Neural crest cell (in vitro differentiated cells): ENCODE measurements around the gene ATRNL1. TPM values are rescaled to one million over a fixed set of nuclear protein-coding genes. Genes with fewer than 3 reads are reported as not detected.

Experiments
- DNase-seq: peaks from one replicate; pipeline ENCODE4 v3.0.0; 2021; ENCODE audit warnings: low read depth, mixed read lengths, low spot score
- H3K27ac Mint-ChIP-seq: one replicate; pipeline ENCODE4 v1.8.0; 2021; ENCODE audit warnings: mild to moderate bottlenecking, mixed read lengths; ENCODE audit not compliant: unreplicated experiment
- H3K27me3 Mint-ChIP-seq: 2 replicates; pipeline ENCODE4 v1.8.0; 2021; ENCODE audit warnings: low read depth, mild to moderate bottlenecking, mixed read lengths
- H3K36me3 Mint-ChIP-seq: 2 replicates; pipeline ENCODE4 v1.8.0; 2021; ENCODE audit warnings: low read depth, mild to moderate bottlenecking, mixed read lengths
- H3K4me1 Mint-ChIP-seq: 2 replicates; pipeline ENCODE4 v1.8.0; 2021; ENCODE audit warnings: mixed read lengths
- H3K4me3 Mint-ChIP-seq: one replicate; pipeline ENCODE4 v1.8.0; 2021; ENCODE audit warnings: mild to moderate bottlenecking, mixed read lengths
- H3K9me3 Mint-ChIP-seq: 2 replicates; pipeline ENCODE4 v1.8.0; 2021; ENCODE audit warnings: mixed read lengths
- total RNA-seq: library from RNA; stranded (reverse); gene quantifications from 2 replicates; pipeline ENCODE4 v1.2.1, GENCODE V29; 2021
- TF ChIP-seq, protein P1 (sequence below): fragments of 200-600 bp; sonication (generic); conservative IDR thresholded peaks from 2 replicates; pipeline ENCODE4 v1.5.0; 2021; ENCODE audit warnings: antibody characterized with exemption, mild to moderate bottlenecking

The ATRNL1 gene
- total RNA-seq, 1 donor from 2014 or later, result 46.9 TPM

GRCh38 chr10:115980470-115980869 is 887.3 kb downstream of the ATRNL1 start:
- DNase-seq, result no peak

GRCh38 chr10:115981081-115981480 is 887.9 kb downstream of the ATRNL1 start:
- Mint-ChIP-seq H3K36me3 (no peaks in the 10 kb centered on the region), H3K4me1 (peaks cover 5% of the 10 kb centered on the region), H3K4me3 (no peak overlapping the region), H3K27me3 (no peaks in the 10 kb centered on the region), H3K27ac (peak overlapping the region; percentile 89), H3K9me3 (peaks cover 6% of the 10 kb centered on the region)
- DNase-seq, result no peak
- TF ChIP-seq, protein P1, sequence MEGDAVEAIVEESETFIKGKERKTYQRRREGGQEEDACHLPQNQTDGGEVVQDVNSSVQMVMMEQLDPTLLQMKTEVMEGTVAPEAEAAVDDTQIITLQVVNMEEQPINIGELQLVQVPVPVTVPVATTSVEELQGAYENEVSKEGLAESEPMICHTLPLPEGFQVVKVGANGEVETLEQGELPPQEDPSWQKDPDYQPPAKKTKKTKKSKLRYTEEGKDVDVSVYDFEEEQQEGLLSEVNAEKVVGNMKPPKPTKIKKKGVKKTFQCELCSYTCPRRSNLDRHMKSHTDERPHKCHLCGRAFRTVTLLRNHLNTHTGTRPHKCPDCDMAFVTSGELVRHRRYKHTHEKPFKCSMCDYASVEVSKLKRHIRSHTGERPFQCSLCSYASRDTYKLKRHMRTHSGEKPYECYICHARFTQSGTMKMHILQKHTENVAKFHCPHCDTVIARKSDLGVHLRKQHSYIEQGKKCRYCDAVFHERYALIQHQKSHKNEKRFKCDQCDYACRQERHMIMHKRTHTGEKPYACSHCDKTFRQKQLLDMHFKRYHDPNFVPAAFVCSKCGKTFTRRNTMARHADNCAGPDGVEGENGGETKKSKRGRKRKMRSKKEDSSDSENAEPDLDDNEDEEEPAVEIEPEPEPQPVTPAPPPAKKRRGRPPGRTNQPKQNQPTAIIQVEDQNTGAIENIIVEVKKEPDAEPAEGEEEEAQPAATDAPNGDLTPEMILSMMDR, result no peak

More at GRCh38 chr10:115980470-115980869, 887.3 kb downstream of the ATRNL1 start:
- Mint-ChIP-seq H3K27me3 (no peaks in the 10 kb centered on the region), H3K9me3 (peaks cover 6% of the 10 kb centered on the region), H3K36me3 (no peaks in the 10 kb centered on the region), H3K4me3 (no peak overlapping the region), H3K27ac (no peak overlapping the region), H3K4me1 (peaks cover 5% of the 10 kb centered on the region)
- TF ChIP-seq, protein P1, result no peak

DNA sequence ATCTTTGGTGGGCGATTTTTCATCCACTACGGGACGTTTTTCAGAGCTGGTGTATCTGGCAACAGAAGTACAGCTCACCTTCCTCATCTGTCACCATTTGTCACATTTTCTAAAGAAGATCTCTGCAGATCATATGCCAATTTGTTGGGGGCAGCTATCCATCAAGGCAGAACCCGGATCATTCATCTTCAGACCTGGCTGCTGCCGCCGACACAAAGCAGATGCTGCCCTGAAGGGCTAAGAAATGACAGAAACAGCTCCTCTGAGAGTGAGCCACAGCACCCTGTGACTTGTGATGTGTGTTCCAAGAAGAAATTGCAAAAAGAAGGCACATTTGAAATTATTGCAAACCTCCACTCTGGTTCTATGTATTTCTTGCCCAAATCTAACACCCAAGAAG is 888.9 kb downstream of the ATRNL1 start:
- Mint-ChIP-seq H3K27ac (no peak overlapping the region), H3K36me3 (no peaks in the 10 kb centered on the region), H3K4me3 (no peak overlapping the region), H3K9me3 (peaks cover 7% of the 10 kb centered on the region), H3K4me1 (peaks cover 5% of the 10 kb centered on the region), H3K27me3 (no peaks in the 10 kb centered on the region)
- TF ChIP-seq, protein P1, result no peak
- no peak for DNase-seq

- peaks cover 5% of the 10 kb centered on the region for H3K4me1 Mint-ChIP-seq
- H3K27ac Mint-ChIP-seq, result no peak overlapping the region
- H3K9me3 Mint-ChIP-seq, result peaks cover 9% of the 10 kb centered on the region
- TF ChIP-seq, protein P1, result no peak
- no peaks in the 10 kb centered on the region for H3K36me3 Mint-ChIP-seq
- DNase-seq, result no peak
- H3K27me3 Mint-ChIP-seq, result no peaks in the 10 kb centered on the region
- no peak overlapping the region for H3K4me3 Mint-ChIP-seq
Measured at GRCh38 chr10:115982526-115982925, 889.4 kb downstream of the ATRNL1 start.

GRCh38 chr10:115985786-115986185 is 892.6 kb downstream of the ATRNL1 start:
- no peaks in the 10 kb centered on the region for H3K27me3 Mint-ChIP-seq
- H3K36me3 Mint-ChIP-seq, result no peaks in the 10 kb centered on the region
- DNase-seq, result no peak
- no peak overlapping the region for H3K4me3 Mint-ChIP-seq
- H3K9me3 Mint-ChIP-seq, result peaks cover 20% of the 10 kb centered on the region
- TF ChIP-seq, protein P1, result no peak
- H3K4me1 Mint-ChIP-seq, result peaks cover 4% of the 10 kb centered on the region
- H3K27ac Mint-ChIP-seq, result no peak overlapping the region

GRCh38 chr10:115988380-115988779 is 895.2 kb downstream of the ATRNL1 start:
- Mint-ChIP-seq H3K27ac (no peak overlapping the region), H3K36me3 (no peaks in the 10 kb centered on the region), H3K9me3 (peaks cover 23% of the 10 kb centered on the region), H3K4me3 (no peak overlapping the region), H3K27me3 (no peaks in the 10 kb centered on the region), H3K4me1 (no peaks in the 10 kb centered on the region)
- no peak for DNase-seq
- TF ChIP-seq, protein P1, result no peak
